Esophagus mucosa (tissue), 1 donor: Measurements from ENCODE around the gene OOSP3. TPM values are rescaled to one million over a fixed set of nuclear protein-coding genes. Genes with fewer than 3 reads are reported as not detected.
"Not testable (repeated sequence)": the region's sequence is repeated elsewhere in the genome, so short reads cannot be mapped to it uniquely, and the experiment has no call there.

Experiments used
- ATAC-seq: fragments of 200-7000 bp; cut with Tn5 transposase; one replicate; pipeline ENCODE4 v1.9.1; 2020
- total RNA-seq: library from RNA; stranded (reverse); gene quantifications from one replicate; pipeline ENCODE4 v1.2.4, GENCODE V29; 2023
- donor health status: DM: yes; HTN: yes; CAD: no.

Gene OOSP3
- total RNA-seq, 1 donor from 2014 or later: not detected

DNA sequence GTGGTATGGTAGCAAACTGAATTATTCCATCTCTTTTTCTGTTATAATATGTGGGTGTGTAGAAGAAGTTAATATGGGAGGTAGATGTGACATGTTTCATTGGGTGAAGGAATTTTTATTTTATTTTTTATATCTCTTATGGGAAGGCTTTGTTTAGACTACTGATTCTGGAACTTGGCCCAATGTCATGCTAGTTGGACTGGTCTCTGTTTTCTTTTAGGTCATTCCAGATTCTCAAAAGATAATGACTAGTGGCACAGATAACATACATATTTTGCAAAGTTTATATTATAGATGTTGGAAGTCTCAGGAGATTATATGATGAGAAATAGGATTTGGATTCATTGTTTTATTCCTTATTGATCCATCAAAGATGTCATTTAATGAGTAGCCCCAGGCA, 1.3 kb upstream of the OOSP3 start:
- no peak for ATAC-seq

- no peak for ATAC-seq
These were observed 798 bp upstream of the OOSP3 start for GRCh38 chr11:59877784-59878183.

DNA sequence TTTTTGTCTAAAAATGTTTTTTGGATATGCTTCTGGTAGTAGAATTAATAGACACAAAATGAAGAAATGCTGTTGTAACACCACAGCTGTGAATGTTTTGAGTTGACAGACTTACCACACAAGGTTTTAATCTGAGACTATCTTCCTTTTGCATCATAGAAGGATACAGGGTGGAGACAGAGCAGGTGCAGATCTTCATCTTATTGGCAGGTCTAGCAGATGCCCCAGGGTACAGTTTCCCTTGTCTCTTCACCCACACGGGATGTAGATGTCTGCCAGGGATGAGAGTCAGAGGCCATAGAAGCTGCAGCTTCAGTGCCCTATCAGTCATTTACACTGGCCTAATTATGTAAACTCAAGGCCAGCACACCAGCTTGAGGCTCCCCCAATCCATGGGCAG, 985 bp downstream of the OOSP3 start:
- ATAC-seq: no peak

DNA sequence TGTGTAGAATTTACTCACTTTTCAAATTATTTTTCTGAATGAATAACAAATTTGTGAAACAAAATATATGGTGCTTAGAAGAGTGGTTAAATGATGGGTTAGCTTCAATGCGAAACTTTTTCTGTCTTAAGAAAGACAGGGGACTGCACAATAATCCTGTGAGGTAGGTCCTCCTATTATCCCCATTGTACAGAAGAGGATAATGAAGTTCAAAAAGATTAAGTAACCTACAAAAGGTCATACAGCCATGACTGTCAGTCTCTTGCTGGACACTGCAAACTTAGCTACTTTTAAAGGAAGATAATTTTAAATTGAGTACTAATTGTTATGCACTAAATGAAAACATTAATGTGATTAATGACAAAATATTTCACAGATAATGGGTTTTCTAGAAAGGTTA, 5.0 kb downstream of the OOSP3 start:
- ATAC-seq: no peak

GRCh38 chr11:59887156-59887555, 8.6 kb downstream of the OOSP3 start:
- not testable (repeated sequence) for ATAC-seq

- ATAC-seq: no peak
These were observed 13.2 kb downstream of the OOSP3 start for GRCh38 chr11:59891781-59892181.

GRCh38 chr11:59894616-59895015, 16.0 kb downstream of the OOSP3 start:
- ATAC-seq: no peak

DNA sequence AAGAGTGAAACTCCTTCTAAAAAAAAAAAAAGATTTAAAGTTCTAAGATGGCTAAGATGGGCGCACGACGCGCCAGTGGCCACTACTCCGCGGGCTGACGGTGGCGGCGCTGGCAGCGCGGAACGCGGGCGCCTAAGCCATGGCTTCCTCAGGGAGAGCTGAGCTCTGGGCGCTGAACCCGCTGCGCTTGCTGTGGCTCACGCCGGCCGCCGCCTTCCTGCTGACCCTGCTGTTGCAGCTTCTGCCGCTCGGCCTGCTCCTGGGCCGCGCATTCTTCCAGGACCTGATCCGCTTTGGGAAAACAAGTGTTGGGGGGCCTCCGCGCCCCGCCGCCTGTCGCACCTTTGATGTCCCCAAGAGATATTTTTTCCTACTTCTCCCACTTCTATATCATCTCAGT, 19.5 kb downstream of the OOSP3 start:
- ATAC-seq: no peak

GRCh38 chr11:59898650-59899049, 20.1 kb downstream of the OOSP3 start:
- ATAC-seq: no peak

DNA sequence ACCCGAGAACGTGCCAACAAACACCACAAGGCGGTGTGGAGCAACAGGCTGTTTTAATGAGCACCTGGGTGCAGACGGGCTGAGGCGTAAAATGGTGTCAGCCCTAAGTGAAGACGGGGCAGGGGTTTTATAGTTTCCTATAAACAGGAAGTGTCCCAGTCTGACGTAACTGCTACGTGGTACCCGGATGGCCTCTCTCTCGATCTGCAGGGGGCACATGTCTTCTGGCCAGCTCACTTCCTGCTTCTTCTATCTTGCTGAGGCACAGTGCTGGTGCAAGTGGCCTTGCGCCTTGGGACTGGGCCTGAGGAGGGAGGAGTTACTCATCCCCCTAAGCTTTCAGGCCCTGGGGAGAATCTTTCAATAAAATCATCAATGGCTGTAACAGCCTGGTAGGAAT, 20.9 kb downstream of the OOSP3 start:
- no peak for ATAC-seq

GRCh38 chr11:59900366-59901126, 22.0 kb downstream of the OOSP3 start:
- no peak for ATAC-seq

DNA sequence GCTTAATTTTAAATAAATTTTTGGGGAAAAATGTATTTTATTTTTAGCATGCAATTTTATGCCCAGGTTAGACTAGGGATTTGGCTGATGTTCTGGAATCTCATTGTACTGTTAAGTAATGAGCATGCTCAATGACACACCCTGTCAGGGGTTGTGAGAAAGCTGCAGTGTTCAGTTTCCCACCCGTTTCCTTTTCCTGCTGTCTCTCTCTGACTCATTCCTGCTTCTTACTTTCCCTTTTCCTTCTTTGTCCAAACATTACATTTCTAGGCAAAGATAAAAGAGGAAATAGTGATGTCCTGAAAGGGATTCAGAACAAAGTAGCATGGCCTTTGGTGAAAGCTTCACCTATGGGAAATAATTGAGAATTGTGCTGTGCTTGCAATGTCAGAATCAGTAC, 22.7 kb downstream of the OOSP3 start:
- peak; percentile 78 for ATAC-seq

GRCh38 chr11:59903569-59903968, 25.0 kb downstream of the OOSP3 start:
- ATAC-seq: not testable (repeated sequence)

- ATAC-seq: no peak
These were observed 39.9 kb downstream of the OOSP3 start for GRCh38 chr11:59918480-59918879.

DNA sequence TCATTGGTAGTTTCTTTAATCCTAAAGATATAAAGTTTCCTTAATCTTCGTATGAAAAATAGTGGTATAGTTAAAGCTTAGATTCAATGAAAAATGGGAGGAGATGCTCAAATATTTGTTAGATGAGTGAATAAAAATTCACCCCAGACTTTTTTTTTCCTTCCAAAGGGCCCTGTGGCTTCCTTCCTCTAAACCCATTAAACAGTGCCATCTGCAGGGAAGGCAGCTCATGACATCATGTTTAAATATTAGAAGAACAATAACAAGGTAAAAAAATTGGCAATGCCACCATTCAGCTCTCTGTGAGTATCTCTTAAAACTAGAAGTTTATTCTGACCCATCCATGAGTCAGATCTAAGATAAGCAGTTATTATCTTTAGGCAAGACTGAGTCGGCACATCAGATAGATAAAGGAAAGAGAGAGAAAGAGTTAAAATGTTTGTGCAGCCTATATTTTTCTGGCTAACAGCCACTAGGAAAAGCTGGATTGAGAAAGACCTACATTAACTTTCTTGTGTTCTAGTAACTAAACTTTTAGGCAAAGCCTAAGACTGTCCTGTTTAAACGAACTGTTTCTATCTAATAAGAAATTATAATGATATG, 40.5 kb downstream of the OOSP3 start:
- ATAC-seq: peak; percentile 41

- no peak for ATAC-seq
These were observed 45.2 kb downstream of the OOSP3 start for GRCh38 chr11:59923813-59924212.

DNA sequence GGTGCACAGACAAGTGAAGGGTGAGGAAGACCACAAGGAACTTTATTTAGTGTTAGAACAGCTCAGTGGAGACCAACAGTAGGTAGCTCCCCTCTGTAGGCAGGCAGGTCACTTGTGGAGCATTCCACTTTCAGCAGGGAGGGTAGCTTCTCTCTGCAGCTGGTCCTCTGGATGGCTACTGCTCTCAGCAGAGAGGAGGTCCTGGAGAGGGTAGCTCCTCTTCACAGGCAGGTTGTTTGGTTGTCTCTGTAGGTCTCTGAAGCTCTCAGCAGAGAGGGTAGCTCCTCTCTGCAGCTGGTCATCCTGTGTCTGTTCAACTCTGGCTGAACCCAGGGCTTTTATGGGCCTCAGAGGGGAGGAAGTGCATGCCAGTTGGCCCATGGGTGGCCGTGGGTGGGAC, 53.1 kb downstream of the OOSP3 start:
- no peak for ATAC-seq

DNA sequence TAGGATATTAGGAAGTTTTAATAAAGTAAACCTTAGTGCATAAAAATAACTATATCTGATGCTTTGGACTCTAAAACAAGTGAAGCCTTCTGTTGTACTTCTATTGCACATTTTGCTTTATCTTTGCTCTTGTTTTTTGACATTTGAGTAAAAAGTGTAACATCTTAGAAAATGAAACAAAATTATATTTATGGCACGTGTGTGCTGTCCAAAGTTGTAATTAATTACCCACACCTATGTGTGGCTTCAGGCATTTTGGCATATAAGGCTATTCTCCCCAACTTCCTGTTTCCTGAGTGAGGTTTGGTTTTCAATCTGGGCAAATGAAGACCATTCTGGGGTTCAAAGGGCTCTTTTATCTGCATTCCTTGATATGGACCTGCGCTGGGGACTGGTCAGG, 59.5 kb downstream of the OOSP3 start, which contains the start of gene OOSP1:
Gene OOSP1 (plus strand): TSS at position 301 of the 400 bp plus-strand sequence. CDS start 23 bp downstream, at position 324.
- ATAC-seq: no peak

GRCh38 chr11:59938718-59939117, 60.1 kb downstream of the OOSP3 start:
- no peak for ATAC-seq

GRCh38 chr11:59939482-59939881, 60.9 kb downstream of the OOSP3 start:
- ATAC-seq: no peak

DNA sequence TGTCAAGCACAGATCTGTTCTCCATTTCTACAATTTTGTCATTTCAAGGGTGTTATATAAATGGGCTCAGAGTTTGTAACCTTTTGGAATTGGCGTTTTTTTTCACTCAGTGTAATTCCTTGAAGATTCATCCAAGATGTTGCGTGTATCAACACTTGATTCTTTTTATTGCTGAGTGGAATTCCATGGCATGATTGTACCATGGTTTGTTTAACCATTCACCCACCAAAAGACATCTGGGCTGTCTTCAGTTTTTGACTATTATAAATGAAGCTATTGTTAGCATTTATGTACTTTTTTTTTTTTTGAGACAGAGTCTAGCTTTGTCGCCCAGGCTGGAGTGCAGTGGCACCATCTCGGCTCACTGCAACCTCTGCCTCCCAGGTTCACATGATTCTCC, 62.5 kb downstream of the OOSP3 start:
- no peak for ATAC-seq

DNA sequence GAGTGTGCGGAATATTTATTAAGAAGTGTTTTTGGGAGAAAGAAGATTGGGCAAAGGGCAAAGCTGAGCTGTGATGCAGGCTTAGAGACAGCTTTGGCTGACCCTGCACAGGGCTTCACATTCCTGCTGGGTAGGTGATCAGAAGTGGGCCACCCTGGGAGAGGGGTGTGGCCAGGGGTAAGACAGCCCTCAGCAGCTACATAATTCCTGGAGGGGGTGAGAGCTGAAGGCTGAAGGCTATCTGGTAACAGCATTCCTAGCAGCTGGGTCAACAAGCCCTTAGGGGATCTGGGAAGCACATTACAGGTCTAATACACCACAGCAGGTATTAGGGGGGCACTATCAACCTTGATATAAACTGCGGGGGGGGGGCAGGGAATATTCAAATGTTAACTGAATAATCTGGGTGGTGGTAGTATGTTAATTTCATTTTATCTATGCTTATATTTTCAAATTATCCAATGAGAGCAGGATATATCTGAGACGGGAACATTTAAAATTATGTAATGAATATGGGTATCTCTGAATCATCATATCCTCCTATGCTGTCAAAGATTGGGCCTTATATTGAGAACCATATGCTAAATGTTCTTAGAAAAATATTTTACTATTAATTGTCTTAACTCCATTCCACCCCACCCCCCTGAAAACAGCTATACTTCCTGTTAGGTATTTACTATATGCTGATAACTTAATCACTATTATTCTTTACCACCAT, 65.6 kb downstream of the OOSP3 start:
- no peak for ATAC-seq

DNA sequence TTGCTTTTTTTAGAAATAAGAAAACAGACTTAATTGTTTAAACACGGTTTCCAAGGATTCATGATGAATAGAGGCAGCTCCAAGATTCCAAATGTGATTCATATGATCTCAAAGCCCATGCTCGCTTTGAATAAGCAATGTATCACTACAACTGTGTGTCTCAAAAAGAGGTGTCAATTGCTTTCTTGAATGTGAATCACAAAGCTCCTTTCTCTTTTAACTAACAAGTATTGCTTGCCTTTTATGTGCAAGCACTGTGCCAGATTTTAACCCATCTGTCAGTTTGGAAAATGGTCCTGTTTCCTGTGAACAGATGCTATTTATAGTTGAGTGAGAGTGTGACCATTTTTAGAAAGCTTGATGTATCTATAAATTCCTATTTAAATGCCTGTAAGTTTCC, 66.1 kb downstream of the OOSP3 start:
- no peak for ATAC-seq
